CD14-positive monocyte (primary cell): ENCODE results near the gene ISL1. TPM values are rescaled to one million over a fixed set of nuclear protein-coding genes. Genes with fewer than 3 reads are reported as not detected.

ENCODE experiments used
- DNase-seq, 3 donors: peaks; one replicate each; pipeline ENCODE4 v3.0.0-alpha.2; 2011 to 2022
- H2AFZ ChIP-seq: 2 replicates; pipeline ENCODE4 v1.6.0; 2012; ENCODE audit warnings: mild to moderate bottlenecking, low read depth, low read length, inconsistent platforms; ENCODE audit not compliant: insufficient read depth, poor library complexity, severe bottlenecking
- H3K27ac ChIP-seq, 2 donors: 1 replicate in 1 of 2; 2 replicates in 1 of 2; pipeline ENCODE4 v1.5.1; 2012 to 2013; ENCODE audit warnings: low read length in 2 of 2, control low read depth in 1 of 2, inconsistent platforms in 1 of 2, low read depth in 1 of 2, mild to moderate bottlenecking in 1 of 2
- H3K27me3 ChIP-seq, 2 donors: one replicate each; pipeline versions ENCODE4 v1.6.0 to v1.6.1; 2011 to 2013; ENCODE audit warnings: low read length in 2 of 2; ENCODE audit not compliant: control insufficient read depth in 2 of 2, insufficient read depth in 2 of 2
- H3K36me3 ChIP-seq, 2 donors: replicated peaks in 1 of 2; 1 replicate in 1 of 2; 2 replicates in 1 of 2; pipeline versions ENCODE4 v1.5.1 to v1.6.1; 2012 to 2013; ENCODE audit warnings: low read length in 2 of 2, control low read depth in 1 of 2, inconsistent platforms in 1 of 2, mild to moderate bottlenecking in 1 of 2; ENCODE audit not compliant: insufficient read depth in 2 of 2, control insufficient read depth in 1 of 2
- H3K4me1 ChIP-seq, 2 donors: 1 replicate in 1 of 2; 2 replicates in 1 of 2; pipeline versions ENCODE4 v1.5.1 to v1.6.1; 2012 to 2013; ENCODE audit warnings: low read length in 2 of 2, control low read depth in 1 of 2, inconsistent platforms in 1 of 2, mild to moderate bottlenecking in 1 of 2, moderate library complexity in 1 of 2; ENCODE audit not compliant: insufficient read depth in 2 of 2, control insufficient read depth in 1 of 2
- H3K4me2 ChIP-seq: replicated peaks from 2 replicates; pipeline ENCODE3; 2012; ENCODE audit warnings: low read length, moderate library complexity, mild to moderate bottlenecking; ENCODE audit not compliant: poor library complexity, severe bottlenecking; ENCODE audit errors: extremely low read depth
- H3K4me3 ChIP-seq, 3 experiments: fragments of 200-600 bp in 1 of 3; sonication (generic) in 1 of 3; replicated peaks in 1 of 3; 1 replicate in 2 of 3; 2 replicates in 1 of 3; pipeline ENCODE4 v1.5.1; 2011 to 2013; ENCODE audit warnings: low read length in 3 of 3, mild to moderate bottlenecking in 3 of 3, control low read depth in 2 of 3, low read depth in 2 of 3, inconsistent platforms in 1 of 3, moderate library complexity in 1 of 3
- H3K79me2 ChIP-seq: 2 replicates; pipeline ENCODE4 v1.6.0; 2012; ENCODE audit warnings: mild to moderate bottlenecking, control low read depth, inconsistent platforms, low read length, moderate library complexity; ENCODE audit not compliant: insufficient read depth
- H3K9ac ChIP-seq: 2 replicates; pipeline ENCODE4 v1.6.0; 2017; ENCODE audit warnings: low read length, mild to moderate bottlenecking; ENCODE audit not compliant: insufficient read depth, poor library complexity, severe bottlenecking
- H3K9me3 ChIP-seq, 2 donors: replicated peaks in 1 of 2; 1 replicate in 1 of 2; 2 replicates in 1 of 2; pipeline versions ENCODE4 v1.5.1 to v1.6.1; 2012 to 2013; ENCODE audit warnings: low read length in 2 of 2, control low read depth in 1 of 2; ENCODE audit not compliant: control insufficient read depth in 1 of 2, insufficient read depth in 1 of 2
- H4K20me1 ChIP-seq: 2 replicates; pipeline ENCODE4 v1.6.0; 2012; ENCODE audit warnings: mild to moderate bottlenecking, low read length, control low read depth, moderate library complexity; ENCODE audit not compliant: insufficient read depth
- H3K27ac Mint-ChIP-seq, 7 donors: one replicate each; pipeline ENCODE4 v1.8.0; 2020; ENCODE audit warnings: mild to moderate bottlenecking in 7 of 7, mixed read lengths in 7 of 7, moderate library complexity in 6 of 7, inconsistent platforms in 2 of 7
- H3K27me3 Mint-ChIP-seq, 3 donors: one replicate each; pipeline ENCODE4 v1.8.0; 2021 to 2022; ENCODE audit warnings: low read depth in 3 of 3, mild to moderate bottlenecking in 3 of 3, mixed read lengths in 3 of 3, moderate library complexity in 3 of 3, inconsistent platforms in 1 of 3
- H3K36me3 Mint-ChIP-seq, 2 donors: one replicate each; pipeline ENCODE4 v1.8.0; 2020; ENCODE audit warnings: mixed read lengths in 2 of 2, inconsistent platforms in 1 of 2, mild to moderate bottlenecking in 1 of 2
- H3K4me1 Mint-ChIP-seq: one replicate; pipeline ENCODE4 v1.8.0; 2020; ENCODE audit warnings: mild to moderate bottlenecking, mixed read lengths
- H3K4me3 Mint-ChIP-seq, 2 donors: one replicate each; pipeline ENCODE4 v1.8.0; 2020; ENCODE audit warnings: mild to moderate bottlenecking in 2 of 2, mixed read lengths in 2 of 2, moderate library complexity in 1 of 2
- H3K9me3 Mint-ChIP-seq, 7 donors: one replicate each; pipeline ENCODE4 v1.8.0; 2020 to 2022; ENCODE audit warnings: mixed read lengths in 7 of 7, mild to moderate bottlenecking in 6 of 7, moderate library complexity in 6 of 7, inconsistent platforms in 2 of 7
- CTCF ChIP-seq: fragments of 200-600 bp; IDR thresholded peaks from one replicate; pipeline ENCODE4 v1.8.0; 2022; ENCODE audit warnings: antibody characterized with exemption, mild to moderate bottlenecking
- WGBS: methylation state at CpG from one replicate; pipeline ENCODE4 v1.1.5; 2013; ENCODE audit warnings: missing lambda C conversion rate; ENCODE audit not compliant: insufficient coverage; 5-methylcytosine and 5-hydroxymethylcytosine counted together
- intact Hi-C, 2 donors: fragments of 100-400 bp; cut with micrococcal nuclease; formaldehyde crosslinking; loops; one replicate each; pipeline versions ENCODE4 v1.15.0 to v1.15.1; 2023
- polyA minus RNA-seq: library from RNA; depleted of rRNA, polyadenylated mRNA; stranded (reverse); fragments of >200 nt; gene quantifications from 2 replicates; pipeline ENCODE4 v1.2.3, GENCODE V29; 2012
- polyA plus RNA-seq, 3 donors: library from polyadenylated mRNA; depleted of rRNA in 1 of 3; unstranded in 2 of 3; stranded (reverse) in 1 of 3; fragments of 300-500 nt in 2 of 3; fragments of >200 nt in 1 of 3; fragmentation: Illumina TruSeq in 2 of 3; gene quantifications; 1 replicate in 2 of 3; 2 replicates in 1 of 3; pipeline ENCODE4 v1.2.3, GENCODE V29; 2012 to 2021
- total RNA-seq, 12 experiments: library from RNA in 1 of 12; stranded (reverse) in 1 of 12; fragments of 120-200 nt in 1 of 12; gene quantifications; one replicate each; pipeline ENCODE4 v1.2.4 and lab custom pipeline; 2013 to 2026; ENCODE audit warnings: mixed read lengths in 6 of 12, inconsistent platforms in 1 of 12

ISL1 gene
- 0.04 TPM for total RNA-seq (2013)
- polyA plus RNA-seq (not detected), polyA minus RNA-seq (not detected in 2 replicates), total RNA-seq (lab: John Stamatoyannopoulos, UW) (0 to 57.5 (median 0.08) reads per million in 11 experiments)

DNA sequence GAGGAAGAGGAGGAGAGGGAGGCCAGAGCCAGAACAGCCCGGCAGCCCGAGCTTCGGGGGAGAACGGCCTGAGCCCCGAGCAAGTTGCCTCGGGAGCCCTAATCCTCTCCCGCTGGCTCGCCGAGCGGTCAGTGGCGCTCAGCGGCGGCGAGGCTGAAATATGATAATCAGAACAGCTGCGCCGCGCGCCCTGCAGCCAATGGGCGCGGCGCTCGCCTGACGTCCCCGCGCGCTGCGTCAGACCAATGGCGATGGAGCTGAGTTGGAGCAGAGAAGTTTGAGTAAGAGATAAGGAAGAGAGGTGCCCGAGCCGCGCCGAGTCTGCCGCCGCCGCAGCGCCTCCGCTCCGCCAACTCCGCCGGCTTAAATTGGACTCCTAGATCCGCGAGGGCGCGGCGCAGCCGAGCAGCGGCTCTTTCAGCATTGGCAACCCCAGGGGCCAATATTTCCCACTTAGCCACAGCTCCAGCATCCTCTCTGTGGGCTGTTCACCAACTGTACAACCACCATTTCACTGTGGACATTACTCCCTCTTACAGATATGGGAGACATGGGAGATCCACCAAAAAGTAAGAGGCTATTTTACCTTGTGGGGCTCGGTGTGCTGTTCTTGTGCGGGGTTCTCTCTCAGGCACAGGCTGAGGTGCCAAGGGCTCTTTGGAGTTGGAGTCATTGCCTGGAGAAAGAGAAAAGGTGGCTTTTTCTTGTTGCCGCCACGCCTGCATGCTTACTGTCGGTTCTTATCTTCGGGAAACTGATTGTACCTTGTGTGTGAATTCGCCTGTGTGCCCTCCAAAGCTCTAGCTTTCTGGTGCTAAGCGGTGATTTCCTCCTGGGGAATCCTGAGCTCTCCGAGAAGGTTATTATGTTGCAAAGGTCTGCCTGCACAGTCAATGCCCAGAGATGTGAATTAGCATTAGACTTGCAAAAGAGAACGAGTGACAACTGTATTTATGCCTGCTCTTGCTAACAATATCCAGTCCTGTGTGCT is at the start of gene ISL1:
Gene ISL1 (plus strand): TSS at position 318 of the 991 bp plus-strand sequence. CDS start 224 bp downstream, at position 542.
- no peaks in the 10 kb centered on the region for H4K20me1 ChIP-seq
- no peak for TF ChIP-seq CTCF
- peaks cover 94 to 100% of the 10 kb centered on the region in 2 donors for H3K27me3 ChIP-seq
- H3K4me1 ChIP-seq = no peaks in the 10 kb centered on the region
- H3K4me3 ChIP-seq = peak within 1 kb of the TSS in 1 of 3 experiments; percentile 23
- peak within 1 kb of the TSS; percentile 13 for H3K4me2 ChIP-seq
- H3K9ac ChIP-seq = no peak within 1 kb of the TSS
- no peaks in the 10 kb centered on the region for H3K36me3 ChIP-seq
- H3K27ac ChIP-seq = no peak within 1 kb of the TSS
- H3K9me3 Mint-ChIP-seq = peaks cover 2 to 49% (median 39%) of the 10 kb centered on the region in 7 donors
- H2AFZ ChIP-seq = no peak within 1 kb of the TSS
- H3K9me3 ChIP-seq = peaks cover 26 to 77% of the 10 kb centered on the region in 2 donors
- H3K4me1 Mint-ChIP-seq = peaks cover 8% of the 10 kb centered on the region
- H3K36me3 Mint-ChIP-seq = peaks cover 0 to 6% of the 10 kb centered on the region in 2 donors
- no peak for DNase-seq
- peak within 1 kb of the TSS; percentile 12 to 87 for H3K4me3 Mint-ChIP-seq
- no peak within 1 kb of the TSS for H3K27ac Mint-ChIP-seq
- WGBS = 2% methylated on average over 55 of the region's 57 CpGs
- no peaks in the 10 kb centered on the region for H3K79me2 ChIP-seq
- peaks cover 96 to 99% (median 98%) of the 10 kb centered on the region in 3 donors for H3K27me3 Mint-ChIP-seq
- intact Hi-C loops = no loop called here

DNA sequence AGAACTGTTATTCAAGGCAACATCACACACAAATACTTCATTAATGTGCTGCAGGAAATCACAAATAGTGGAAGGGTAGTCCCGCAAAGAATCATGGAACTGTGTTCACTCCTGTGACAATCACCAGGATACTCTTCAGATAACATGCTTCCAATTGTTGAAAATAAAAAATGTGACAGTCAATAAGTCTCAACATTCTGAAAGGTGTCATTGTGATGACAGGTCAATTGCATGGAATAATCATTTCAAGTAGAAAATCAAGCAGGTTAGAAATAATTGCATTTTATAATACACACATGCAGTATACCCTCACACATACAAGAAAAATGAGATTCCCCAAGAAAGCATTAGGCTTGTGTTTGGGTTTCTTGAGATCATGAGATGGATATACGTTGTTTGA is 46.4 kb upstream of the ISL1 start:
- H3K36me3 Mint-ChIP-seq = no peaks in the 10 kb centered on the region
- H3K36me3 ChIP-seq = no peaks in the 10 kb centered on the region
- H3K9ac ChIP-seq = no peak overlapping the region
- intact Hi-C loops = no loop called here
- H3K4me3 ChIP-seq = no peak overlapping the region
- H3K4me1 Mint-ChIP-seq = no peaks in the 10 kb centered on the region
- TF ChIP-seq CTCF = no peak
- no peak overlapping the region for H3K4me2 ChIP-seq
- no peaks in the 10 kb centered on the region for H4K20me1 ChIP-seq
- H3K4me1 ChIP-seq = no peaks in the 10 kb centered on the region
- WGBS = no CpG with 5 or more reads among the region's 2 CpGs
- peaks cover 0 to 11% (median 4%) of the 10 kb centered on the region in 7 donors for H3K9me3 Mint-ChIP-seq
- H3K4me3 Mint-ChIP-seq = no peak overlapping the region
- no peaks in the 10 kb centered on the region for H3K27me3 Mint-ChIP-seq
- H3K27me3 ChIP-seq = no peaks in the 10 kb centered on the region
- H3K79me2 ChIP-seq = no peaks in the 10 kb centered on the region
- H3K27ac Mint-ChIP-seq = no peak overlapping the region
- no peak overlapping the region for H2AFZ ChIP-seq
- H3K27ac ChIP-seq = no peak overlapping the region
- no peak for DNase-seq
- no peaks in the 10 kb centered on the region for H3K9me3 ChIP-seq
